ENCODE measurements around the gene SLC25A13. TPM values are rescaled to one million over a fixed set of nuclear protein-coding genes. Genes with fewer than 3 reads are reported as not detected.

Gene SLC25A13
- total RNA-seq, 2 experiments from 2014 or later: 7.3 to 9.0 TPM

GRCh38 chr7:96282835-96283234 lies 39.1 kb downstream of the SLC25A13 start:
- intact Hi-C loops (cut with micrococcal nuclease): no loop called here
- peaks cover 21% of the 10 kb centered on the region for H3K36me3 Mint-ChIP-seq (ENCODE audit: low read depth)
- TF ChIP-seq CTCF (IDR thresholded peaks at IDR 0.05): no peak
- no peak overlapping the region for H3K27ac Mint-ChIP-seq
- DNase-seq (no peak), ATAC-seq (no peak)
- no peaks in the 10 kb centered on the region for H3K27me3 Mint-ChIP-seq
- peaks cover 4% of the 10 kb centered on the region for H3K9me3 Mint-ChIP-seq
- H3K4me1 Mint-ChIP-seq (ENCODE audit: low read depth): peaks cover 30% of the 10 kb centered on the region
- ChIA-PET CTCF (no interaction called here), POLR2A (no interaction called here)
- H3K4me3 Mint-ChIP-seq: no peak overlapping the region

GRCh38 chr7:96277921-96278320 lies 44.0 kb downstream of the SLC25A13 start:
- no peak overlapping the region for H3K4me3 Mint-ChIP-seq
- ChIA-PET CTCF (no interaction called here), POLR2A (no interaction called here)
- intact Hi-C loops (cut with micrococcal nuclease): no loop called here
- H3K27ac Mint-ChIP-seq: no peak overlapping the region
- H3K36me3 Mint-ChIP-seq (ENCODE audit: low read depth): peaks cover 28% of the 10 kb centered on the region
- DNase-seq (no peak), ATAC-seq (no peak)
- H3K27me3 Mint-ChIP-seq: no peaks in the 10 kb centered on the region
- TF ChIP-seq CTCF (IDR thresholded peaks at IDR 0.05): no peak
- no peaks in the 10 kb centered on the region for H3K9me3 Mint-ChIP-seq
- H3K4me1 Mint-ChIP-seq (ENCODE audit: low read depth): no peaks in the 10 kb centered on the region

- H3K9me3 Mint-ChIP-seq: no peaks in the 10 kb centered on the region
- no peak overlapping the region for H3K27ac Mint-ChIP-seq
- H3K36me3 Mint-ChIP-seq (ENCODE audit: low read depth): peaks cover 31% of the 10 kb centered on the region
- no peak overlapping the region for H3K4me3 Mint-ChIP-seq
- intact Hi-C loops (cut with micrococcal nuclease): no loop called here
- no peak for ATAC-seq
- no peaks in the 10 kb centered on the region for H3K4me1 Mint-ChIP-seq (ENCODE audit: low read depth)
- ChIA-PET CTCF (no interaction called here), POLR2A (no interaction called here)
- no peak for DNase-seq
- no peaks in the 10 kb centered on the region for H3K27me3 Mint-ChIP-seq
- TF ChIP-seq CTCF (IDR thresholded peaks at IDR 0.05): no peak
Observed at GRCh38 chr7:96276019-96276418, 45.9 kb downstream of the SLC25A13 start.

GRCh38 chr7:96273716-96274115 lies 48.2 kb downstream of the SLC25A13 start:
- POLR2A ChIA-PET: no interaction called here
- CTCF ChIA-PET: no interaction called here
- Mint-ChIP-seq H3K27ac (no peak overlapping the region), H3K4me1 (ENCODE audit: low read depth) (no peaks in the 10 kb centered on the region), H3K36me3 (ENCODE audit: low read depth) (peaks cover 34% of the 10 kb centered on the region), H3K9me3 (no peaks in the 10 kb centered on the region), H3K27me3 (no peaks in the 10 kb centered on the region), H3K4me3 (no peak overlapping the region)
- TF ChIP-seq CTCF (IDR thresholded peaks at IDR 0.05): no peak
- intact Hi-C loops (cut with micrococcal nuclease): no loop called here
- ATAC-seq (no peak), DNase-seq (no peak)

- DNase-seq (no peak), ATAC-seq (no peak)
- H3K36me3 Mint-ChIP-seq (ENCODE audit: low read depth): peaks cover 21% of the 10 kb centered on the region
- H3K27ac Mint-ChIP-seq: no peak overlapping the region
- intact Hi-C loops (cut with micrococcal nuclease): no loop called here
- no peaks in the 10 kb centered on the region for H3K27me3 Mint-ChIP-seq
- no peaks in the 10 kb centered on the region for H3K4me1 Mint-ChIP-seq (ENCODE audit: low read depth)
- no peaks in the 10 kb centered on the region for H3K9me3 Mint-ChIP-seq
- no peak for TF ChIP-seq CTCF (IDR thresholded peaks at IDR 0.05)
- H3K4me3 Mint-ChIP-seq: no peak overlapping the region
- ChIA-PET POLR2A (no interaction called here), CTCF (no interaction called here)
Observed at GRCh38 chr7:96269246-96269994, 52.5 kb downstream of the SLC25A13 start.

Measured in activated CD8-positive, alpha-beta T cell treated with anti-CD3 and anti-CD28 coated beads for 36 hours (primary cell).